Stimulated activated CD4-positive, alpha-beta T cell treated with anti-CD3 and anti-CD28 coated beads, TNF-alpha, amount 100 ng/mL, for 48 hours (primary cell): ENCODE results near the gene FOXD4L5.
"Not testable (repeated sequence)": the region's sequence is repeated elsewhere in the genome, so short reads cannot be mapped to it uniquely, and the experiment has no call there.

Experiments
- DNase-seq, 3 donors: peaks; one replicate each; pipeline ENCODE4 v3.0.0-alpha.2; 2020; ENCODE audit warnings: low read depth in 3 of 3

The FOXD4L5 gene

GRCh38 chr9:65285109-65285508, at the start of gene FOXD4L5:
Gene FOXD4L5 (minus strand): TSS chr9:65285209. CDS start chr9:65284377, 832 bp downstream.
- DNase-seq: not testable (repeated sequence)

- not testable (repeated sequence) for DNase-seq
These were observed 1.1 kb downstream of the FOXD4L5 start for GRCh38 chr9:65283943-65284342.

GRCh38 chr9:65282976-65283375, 2.0 kb downstream of the FOXD4L5 start:
- not testable (repeated sequence) for DNase-seq
